HG03378 (cell line): Measurements from ENCODE around the gene ADAP1.
"Not testable (repeated sequence)": the region's sequence is repeated elsewhere in the genome, so short reads cannot be mapped to it uniquely, and the experiment has no call there.

ENCODE experiments used
- ATAC-seq: cut with Tn5 transposase; IDR thresholded peaks from one replicate; pipeline ENCODE4 v1.9.1; 2021; ENCODE audit warnings: mild to moderate bottlenecking, moderate library complexity; ENCODE audit not compliant: unreplicated experiment

The ADAP1 gene

DNA sequence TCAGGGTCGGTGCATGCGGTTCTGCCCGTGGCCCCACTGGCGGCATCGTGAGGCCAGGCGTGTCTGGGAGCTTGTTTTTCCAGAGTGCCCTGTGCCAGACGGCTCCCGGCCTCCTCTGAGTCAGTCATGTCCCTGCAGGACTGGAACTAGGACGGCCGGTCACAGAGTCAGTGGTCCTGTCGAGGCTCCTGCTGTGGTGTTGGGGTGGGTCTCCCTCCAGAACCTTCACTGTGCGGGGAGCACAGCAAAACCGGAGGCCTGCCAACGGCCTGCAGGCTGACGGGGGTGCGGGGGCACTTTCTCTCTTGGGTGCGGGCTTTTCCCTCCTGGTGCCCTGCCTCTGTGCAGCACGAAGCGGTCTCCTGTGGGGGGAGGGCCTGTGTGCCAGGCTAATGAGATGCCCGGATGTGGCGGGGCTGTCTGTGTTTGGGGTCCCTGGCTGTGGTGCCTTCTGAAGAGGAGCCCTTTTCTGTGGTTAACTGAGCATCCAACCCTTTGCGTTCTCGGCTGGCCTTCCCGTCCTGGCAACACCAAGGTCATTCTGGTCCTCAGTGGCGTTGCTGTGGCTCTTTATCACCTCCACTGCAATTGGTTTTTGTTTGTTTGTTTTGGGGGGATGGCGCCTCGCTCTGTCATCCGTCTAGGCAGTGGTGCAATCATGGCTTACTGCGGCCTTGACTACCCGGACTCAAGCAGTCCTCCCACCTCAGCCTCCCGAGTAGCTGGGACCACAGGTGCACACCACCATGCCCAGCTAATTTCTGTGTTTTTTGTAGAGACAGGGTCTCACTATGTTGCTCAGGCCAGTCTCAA lies 70.1 kb downstream of the ADAP1 start:
- ATAC-seq = no peak

DNA sequence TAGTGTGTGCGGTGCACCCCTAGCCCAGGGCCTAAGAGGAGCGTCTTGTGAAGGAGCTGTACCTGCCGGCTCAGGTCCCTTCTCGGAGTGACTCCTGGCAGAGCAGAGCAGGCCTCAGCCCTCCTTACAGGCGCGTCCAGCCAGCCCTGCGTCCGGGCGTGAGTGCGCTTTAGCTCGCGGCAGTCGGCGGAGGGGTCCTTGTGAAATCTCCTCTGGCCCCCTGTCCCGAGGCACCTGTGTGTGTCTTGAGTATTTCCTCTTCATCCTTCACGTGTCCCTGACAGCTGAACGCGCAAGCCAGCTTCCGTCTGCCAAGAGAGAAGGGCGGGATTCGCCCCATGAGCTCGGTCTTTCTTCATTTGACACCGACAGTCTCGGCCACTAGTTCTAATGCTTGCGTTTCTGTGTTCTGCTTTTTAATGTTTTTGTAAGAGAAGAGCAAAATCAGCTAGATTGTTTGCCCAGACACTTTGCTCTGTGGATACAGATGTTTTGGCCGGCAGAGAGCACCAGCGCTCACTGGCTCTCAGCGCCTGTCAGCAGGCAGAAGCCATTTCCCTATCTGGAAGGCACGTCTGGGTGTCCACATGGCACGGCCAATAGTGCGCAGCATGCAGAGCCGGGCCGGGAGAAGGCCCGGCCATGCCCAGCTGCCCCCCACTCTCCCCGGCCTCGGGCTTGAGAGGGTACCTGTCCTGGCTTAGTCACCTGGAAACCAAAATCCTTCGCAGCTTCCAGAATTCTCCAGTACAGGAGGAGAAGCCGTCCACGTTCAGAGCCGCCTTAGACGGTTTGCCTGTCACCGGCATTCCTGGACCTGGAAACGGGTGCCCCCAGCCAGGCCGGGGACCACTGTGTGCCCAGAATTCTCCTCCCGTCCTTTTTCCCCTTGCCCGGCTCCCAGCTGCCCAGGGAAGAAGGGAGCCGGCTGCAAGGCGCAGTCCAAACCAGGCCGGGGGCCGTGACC lies 71.1 kb downstream of the ADAP1 start:
- no peak for ATAC-seq

DNA sequence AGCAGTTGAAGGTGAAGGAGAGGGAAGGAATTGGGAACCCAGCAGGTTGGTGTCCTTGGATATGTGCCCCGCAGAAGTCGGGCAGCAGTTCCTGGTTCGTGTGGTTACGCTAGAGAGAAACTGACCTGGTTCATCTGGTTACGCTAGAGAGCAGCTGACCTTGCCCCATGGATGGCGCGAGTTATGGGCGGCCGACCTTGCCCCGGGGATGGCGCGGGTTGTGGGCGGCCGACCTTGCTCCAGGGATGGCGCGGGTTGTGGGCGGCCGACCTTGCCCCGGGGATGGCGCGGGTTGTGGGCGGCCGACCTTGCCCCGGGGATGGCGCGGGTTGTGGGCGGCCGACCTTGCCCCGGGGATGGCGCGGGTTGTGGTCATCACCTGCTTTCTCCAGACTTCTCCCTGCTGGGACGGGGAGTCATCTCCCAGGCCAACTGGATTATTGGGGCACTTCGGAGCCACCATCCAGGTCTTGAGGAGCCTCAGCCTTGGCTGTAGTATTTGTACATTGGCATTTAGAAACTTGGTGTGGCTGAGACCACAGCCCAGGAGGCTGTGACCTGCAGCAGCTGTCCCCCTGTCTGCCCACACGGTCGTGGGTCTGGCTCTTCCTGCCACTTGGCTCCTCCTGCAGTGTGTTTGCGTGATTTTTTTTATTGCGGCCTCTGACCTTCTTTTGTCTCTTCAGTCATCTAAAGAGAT lies 72.0 kb downstream of the ADAP1 start:
- no peak for ATAC-seq

DNA sequence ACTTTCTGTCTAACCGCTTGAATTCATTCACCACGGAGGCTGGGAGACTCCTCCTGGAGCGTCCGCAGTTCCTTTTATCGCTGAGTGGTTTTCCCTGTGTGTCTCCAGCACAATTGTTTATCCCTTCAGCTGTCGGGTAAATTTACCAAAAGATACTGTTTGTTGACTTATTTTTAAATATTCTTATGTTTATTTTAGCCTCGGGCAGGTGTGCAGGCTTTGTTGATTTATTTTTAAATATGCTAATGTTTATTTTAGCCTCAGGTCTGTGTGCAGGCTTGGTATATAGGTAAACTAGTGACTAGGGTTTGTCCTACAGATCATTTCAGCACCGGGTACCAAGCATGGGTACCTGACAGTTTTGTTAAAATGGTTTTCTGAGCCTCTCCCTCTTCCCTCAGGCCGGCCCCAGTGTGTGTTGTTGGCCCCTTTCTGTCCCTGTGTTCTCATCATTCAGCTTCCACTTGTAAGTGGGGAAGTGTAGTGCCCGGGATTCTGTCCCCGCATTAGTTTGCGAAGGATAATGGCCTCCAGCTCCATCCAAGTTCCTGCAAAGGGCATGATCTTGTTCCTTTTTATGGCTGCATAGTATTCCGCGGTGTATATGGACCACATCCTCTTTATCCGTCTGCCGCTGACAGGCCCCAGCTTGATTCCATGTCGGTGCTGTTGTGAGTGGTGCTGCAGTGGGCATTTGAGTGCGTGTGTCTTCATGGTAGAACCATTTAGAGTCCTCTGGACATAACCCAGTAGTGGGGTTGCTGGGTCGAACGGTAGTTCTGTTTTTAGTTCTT lies 72.8 kb downstream of the ADAP1 start:
- no peak for ATAC-seq

DNA sequence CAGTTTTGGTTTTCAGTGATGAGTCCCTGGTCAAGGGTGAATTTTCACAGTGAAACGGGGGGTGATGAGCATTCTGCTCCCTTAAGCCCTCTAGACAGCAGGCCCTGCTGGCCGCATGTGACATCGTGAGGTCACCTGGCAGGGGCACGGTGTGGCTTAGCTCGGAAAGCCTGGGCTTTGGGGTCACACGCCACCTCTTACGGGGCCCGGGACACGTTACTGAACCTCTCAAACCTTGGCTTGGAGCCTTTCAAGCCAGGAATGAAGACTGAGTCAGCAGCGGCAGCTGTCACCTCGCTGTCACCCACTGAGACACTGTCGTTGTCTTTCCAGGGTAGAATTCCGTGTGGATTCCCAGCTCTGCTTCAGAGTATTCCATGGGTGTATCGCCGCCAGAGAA lies 74.0 kb downstream of the ADAP1 start:
- no peak for ATAC-seq

DNA sequence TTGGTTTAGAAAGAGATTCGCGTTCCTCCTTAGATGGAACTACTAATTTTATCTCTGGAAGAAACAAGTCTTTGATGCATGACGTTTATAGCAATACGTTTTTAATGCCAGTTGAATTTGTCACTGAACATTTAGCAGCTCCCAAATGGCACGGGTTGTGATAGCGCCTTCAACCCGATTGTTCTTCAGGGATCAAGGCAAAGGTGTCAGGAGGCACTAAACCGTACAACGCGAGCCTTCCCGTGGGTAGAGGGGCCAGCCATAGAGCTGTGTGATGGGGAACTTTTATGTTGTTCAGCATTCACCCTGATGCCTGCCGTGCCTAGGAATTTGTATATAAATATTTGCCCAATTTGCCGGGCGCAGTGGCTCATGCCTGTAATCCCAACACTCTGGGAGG lies 74.8 kb downstream of the ADAP1 start:
- ATAC-seq = no peak

DNA sequence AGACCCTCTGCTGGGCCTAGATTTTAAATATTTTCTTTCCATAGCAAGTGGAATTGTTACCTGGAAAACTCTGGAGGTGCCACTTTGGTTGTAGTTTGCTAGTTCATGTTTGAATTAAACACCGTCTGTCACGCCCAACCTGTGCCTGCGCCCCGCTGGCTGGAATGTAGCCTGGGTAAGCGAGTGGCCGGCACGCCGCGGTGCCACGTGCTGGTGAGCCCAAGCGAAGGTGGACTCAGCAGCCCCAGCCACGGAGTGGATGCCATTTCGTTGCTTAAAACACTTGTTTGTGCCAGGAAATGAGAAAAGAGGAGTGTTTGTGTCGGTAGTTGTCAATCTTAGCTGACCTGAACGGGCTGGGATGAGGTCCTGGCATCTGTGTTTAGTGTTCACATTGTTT lies 75.4 kb downstream of the ADAP1 start:
- ATAC-seq = no peak

DNA sequence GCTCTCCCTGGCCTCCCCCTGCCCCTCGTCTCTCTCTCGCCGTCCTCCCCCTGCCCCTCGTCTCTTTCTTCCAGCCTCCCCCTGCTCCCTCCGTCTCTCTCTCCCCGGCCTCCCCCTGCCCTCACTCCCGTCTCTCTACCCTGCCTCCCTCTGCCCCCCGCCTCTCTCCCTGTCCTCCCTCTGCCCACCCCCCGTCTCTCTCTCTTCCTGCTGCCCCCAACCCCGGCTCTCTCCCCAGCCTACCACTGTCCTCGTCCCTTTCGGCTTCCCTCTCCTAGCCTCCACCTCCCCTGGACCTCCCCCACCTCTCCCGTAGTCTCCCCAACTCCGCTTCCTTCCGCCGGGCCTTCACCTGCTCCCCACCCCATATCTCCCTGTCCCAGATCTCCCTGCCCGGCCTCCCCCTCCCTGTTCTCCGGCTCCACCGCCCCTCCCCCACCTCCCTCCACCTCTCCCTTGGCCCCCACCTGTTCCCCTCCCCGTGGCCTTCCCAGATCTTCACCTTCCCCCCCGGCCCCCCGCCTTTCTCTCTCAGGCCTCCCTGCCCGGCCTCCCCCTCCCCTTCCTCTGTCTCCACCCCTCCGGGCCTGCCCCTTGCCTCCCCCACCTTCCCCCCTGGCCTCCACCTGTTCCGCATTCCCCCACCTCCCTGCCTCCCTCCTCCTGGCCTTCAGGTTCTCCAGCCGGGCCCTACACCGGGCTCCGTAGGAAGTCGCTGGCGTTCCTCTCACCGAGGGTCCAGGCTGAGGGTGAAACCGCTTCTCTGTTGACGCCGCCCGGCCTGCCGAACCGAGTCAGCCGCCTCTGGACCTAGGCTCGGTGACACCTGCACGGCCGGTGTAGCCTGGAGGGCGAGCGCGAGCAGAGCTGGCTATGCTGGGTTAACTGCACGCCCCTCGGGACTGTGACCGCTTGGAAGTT lies 76.9 kb downstream of the ADAP1 start:
- no peak for ATAC-seq

DNA sequence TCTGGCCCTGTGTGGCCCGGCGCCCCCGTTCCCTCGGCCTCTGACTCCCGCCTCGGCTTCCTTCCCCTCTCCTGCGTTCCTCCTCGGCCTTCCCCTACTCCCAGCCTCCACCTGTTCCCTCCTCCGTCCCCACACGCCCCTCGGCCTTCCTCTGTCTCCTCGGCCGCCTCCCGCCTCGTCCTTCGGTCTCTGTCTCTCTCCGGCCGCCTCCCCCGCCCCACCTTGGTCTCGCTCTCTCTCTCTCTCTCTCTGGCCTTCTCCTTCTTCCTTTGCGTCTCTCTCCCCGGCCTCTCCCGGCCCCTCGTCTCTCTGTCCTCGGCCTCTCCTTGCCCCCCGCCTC lies 77.5 kb downstream of the ADAP1 start:
- ATAC-seq = peak; percentile 9

DNA sequence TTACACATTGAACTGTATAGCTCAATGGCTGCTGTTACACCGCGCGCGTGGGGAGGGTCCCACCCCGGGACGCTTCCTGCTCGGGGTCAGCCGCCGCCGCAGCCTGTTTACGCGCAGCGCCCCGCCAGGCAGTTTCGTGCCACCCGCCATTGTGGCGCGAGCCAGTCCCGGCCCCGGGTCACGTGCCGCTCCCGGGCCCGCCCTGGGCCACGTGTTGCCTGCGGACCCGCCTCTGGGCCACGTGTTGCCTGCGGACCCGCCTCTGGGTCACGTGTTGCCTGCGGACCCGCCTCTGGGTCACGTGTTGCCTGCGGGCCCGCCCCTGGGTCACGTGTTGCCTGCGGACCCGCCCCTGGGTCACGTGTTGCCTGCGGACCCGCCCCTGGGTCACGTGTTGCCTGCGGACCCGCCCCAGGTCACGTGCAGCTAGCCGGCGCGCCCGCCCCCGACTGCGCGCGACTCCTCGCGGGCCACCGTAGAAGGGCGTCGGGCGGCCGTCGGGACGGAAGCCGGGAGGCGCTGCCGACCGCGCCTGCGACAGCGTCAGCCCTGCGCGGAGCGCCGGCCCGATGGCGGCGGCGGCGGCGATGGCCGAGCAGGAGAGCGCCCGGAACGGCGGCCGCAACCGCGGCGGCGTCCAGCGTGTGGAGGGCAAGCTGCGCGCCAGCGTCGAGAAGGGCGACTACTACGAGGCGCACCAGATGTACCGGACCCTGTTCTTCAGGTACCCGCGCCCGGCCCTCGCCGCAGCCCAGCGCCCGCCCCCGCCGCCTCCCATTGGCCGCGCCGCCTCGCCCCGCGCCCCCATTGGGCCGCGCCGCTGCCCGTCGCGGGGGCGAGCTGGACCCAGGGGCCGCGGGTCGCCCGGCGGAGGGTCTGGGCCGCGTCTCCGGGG lies 78.2 kb downstream of the ADAP1 start, which contains the start of gene GET4:
Gene GET4 (plus strand): TSS at position 478 of the 895 bp plus-strand sequence. CDS start 92 bp downstream, at position 570.
- ATAC-seq = peak; percentile 49

DNA sequence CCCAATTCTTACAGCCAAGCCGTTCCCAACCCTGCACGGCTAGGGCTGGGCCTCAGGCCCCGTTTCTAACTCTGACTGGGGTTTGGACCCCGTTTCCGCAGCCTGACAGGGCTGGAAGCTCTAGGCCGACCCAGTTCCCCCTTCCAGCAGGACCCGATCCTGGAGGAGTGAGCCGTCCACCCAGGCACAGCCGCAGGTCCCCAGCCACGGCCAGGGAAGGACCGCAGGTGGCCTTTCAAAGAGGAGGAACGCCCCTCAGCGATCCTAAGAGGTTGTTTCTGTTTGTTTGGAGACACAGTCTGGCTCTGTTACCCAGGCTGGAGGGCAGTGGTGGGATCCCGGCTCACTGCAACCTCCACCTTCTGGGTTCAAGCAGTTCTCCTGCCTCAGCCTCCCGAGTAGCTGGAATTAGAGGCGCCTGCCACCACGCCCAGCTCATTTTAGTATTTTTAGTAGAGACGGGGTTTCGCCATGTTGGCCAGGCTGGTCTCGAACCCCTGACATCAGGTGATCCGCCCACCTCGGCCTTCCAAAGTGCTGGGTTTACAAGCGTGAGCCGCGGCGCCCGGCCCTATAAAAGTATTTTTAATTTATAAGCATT lies 78.9 kb downstream of the ADAP1 start:
- no peak for ATAC-seq

DNA sequence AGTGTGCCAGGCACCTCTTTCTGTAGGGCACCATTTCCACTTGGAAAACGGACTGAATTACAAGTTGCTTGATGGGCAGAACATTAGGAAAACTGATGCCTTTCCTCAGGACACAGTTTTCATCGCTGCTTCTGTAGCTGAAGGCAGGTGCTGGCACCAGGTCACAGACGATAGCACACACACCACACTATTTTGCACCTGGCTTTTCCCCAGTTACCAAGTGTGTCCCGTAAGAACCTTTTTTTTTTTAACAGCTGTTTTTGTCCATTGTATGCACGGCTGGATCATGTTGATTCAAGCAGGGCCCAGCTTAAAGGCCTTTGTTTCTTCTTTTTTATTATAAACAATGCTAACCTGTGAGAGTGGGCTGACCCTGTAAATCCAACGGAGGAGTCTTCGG lies 79.4 kb downstream of the ADAP1 start:
- ATAC-seq = no peak

DNA sequence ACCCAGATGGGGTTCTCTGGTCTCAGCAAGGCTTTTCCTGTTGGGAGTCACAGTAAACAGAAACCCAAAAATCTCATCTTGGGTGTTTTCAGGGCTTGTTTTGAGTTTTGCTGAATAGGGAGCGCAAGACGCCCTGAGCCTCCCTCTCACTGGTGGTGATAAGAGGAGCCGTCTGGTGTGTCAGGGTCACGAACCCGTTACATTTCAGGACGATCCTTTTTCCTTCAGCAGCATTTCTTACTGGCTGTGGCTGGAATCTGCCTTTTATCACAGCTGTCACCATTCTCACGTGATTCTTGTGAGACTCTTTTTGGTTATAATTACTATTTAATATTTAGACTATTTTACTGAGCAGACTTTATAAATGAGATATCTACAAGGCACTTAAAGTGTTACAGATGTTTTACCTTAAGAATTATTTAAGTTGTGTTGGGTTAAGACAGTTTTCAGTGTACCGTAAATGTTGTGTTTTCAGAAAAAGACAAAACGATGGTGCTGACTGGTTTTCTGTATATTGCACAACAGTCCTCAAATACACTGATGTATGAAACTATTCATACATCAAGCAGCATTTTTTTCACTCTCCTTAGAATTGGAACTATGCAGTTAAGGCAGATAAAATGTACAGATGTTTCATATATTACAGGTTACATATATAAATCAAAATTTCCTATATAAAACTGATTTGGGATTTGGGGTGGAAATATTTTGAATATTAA lies 80.3 kb downstream of the ADAP1 start:
- no peak for ATAC-seq

DNA sequence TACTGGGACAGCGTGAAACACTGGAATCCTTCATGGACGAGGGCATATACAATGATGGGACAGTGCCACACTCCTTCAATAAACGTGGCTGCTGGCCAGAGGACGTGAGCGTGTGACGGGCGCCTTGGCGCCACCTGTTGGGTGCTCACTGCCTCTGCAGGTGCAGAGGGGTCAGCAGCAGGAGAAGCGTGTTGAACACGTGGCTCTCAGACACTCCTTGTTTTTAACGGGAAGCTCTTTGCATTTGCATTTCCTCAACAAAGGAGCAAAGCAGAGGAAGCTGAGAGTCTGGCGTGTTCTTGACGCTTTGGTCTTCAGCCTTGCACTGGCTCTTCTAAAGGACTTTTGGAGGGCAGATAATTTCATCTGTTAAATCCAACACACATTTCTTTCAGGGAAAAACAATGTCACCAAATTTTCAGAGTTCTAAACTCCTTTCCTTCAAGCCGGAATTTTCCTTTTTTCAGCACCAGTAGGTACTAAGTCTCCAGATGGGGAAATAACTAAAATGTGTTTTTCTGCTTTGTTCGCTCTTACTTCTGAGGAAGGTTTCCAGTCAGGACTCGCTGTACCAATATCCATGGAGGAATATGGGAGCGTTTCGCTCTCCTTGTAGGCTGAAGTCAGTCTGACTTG lies 81.0 kb downstream of the ADAP1 start:
- ATAC-seq = no peak

DNA sequence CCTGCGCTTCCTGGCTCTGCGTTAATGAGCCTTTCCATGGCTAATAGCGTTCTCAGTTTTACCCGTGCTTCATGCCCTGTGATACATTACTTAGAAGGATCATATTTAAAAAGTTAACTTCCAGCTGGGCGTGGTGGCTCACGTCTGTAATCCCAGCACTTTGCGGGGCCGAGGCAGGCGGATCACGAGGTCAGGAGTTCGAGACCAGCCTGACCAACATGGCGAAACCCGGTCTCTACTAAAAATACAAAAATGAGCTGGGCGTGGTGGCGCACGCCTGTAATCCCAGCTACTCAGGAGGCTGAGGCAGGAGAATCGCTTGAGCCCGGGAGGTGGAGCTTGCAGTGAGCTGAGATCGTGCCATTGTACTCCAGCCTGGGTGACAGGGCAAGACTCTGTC lies 81.8 kb downstream of the ADAP1 start:
- ATAC-seq = not testable (repeated sequence)

DNA sequence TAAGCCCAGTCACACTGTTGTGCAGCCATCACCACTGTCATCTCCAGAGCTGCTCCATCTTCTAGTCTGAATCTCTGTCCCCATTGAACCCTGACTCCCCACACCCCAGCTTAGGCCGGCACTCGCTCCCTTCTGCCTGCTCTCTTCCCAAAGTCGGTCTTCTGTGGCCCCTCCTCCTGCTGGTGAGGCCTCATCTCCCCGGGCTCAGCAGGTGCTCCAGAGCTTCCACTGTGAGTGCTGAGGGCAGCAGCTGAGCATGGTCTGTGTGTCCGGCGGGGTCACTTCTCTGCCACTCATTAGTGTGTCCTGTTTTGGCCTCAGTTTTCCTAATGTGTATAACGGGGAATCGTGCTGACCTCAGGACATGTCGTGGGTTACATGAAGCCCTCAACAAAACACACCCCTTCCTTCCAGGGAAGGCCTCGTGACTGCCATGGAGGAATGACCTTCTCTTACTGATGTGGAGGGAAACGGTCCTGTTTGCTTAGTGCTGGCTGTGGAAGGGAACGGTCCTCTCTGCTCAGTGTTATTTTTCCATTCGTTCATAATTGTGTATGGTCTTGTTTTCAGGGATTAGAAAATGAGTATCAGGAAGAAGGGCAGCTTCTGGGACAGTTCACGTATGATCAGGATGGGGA lies 82.5 kb downstream of the ADAP1 start:
- no peak for ATAC-seq
